ENCODE measurements around the gene ATP1A3. TPM values are rescaled to one million over a fixed set of nuclear protein-coding genes. Genes with fewer than 3 reads are reported as not detected.

The ATP1A3 gene
- polyA plus RNA-seq, 1 donor from 2014 or later, result 36.2 TPM

DNA sequence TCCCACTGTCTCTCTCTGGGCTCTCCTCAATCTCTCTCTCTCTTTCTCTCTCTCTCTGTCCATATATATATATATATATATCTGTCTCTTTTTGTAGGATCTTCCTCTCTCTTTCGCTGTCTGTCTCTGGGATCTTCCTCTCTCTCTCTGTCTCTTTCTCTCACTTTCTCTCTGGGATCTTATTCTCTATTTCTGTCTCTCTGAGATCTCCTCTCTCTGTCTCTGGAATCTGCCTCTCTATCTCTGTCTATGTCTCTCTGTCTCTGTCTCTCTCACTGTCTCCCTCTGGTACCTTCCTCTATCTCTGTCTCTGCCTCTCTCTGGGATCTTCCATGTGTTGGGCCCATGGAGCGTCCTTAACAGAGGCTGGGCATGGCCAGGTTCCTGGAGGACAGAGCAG is 3.4 kb downstream of the ATP1A3 start:
- H4K20me1 ChIP-seq (ENCODE audit: insufficient read depth), result peaks cover 3% of the 10 kb centered on the region
- TF ChIP-seq EZH2 (IDR thresholded peaks at IDR 0.05; ENCODE audit: borderline replicate concordance, insufficient read depth, low read length, poor library complexity, severe bottlenecking), result no peak
- TF ChIP-seq, protein P1, sequence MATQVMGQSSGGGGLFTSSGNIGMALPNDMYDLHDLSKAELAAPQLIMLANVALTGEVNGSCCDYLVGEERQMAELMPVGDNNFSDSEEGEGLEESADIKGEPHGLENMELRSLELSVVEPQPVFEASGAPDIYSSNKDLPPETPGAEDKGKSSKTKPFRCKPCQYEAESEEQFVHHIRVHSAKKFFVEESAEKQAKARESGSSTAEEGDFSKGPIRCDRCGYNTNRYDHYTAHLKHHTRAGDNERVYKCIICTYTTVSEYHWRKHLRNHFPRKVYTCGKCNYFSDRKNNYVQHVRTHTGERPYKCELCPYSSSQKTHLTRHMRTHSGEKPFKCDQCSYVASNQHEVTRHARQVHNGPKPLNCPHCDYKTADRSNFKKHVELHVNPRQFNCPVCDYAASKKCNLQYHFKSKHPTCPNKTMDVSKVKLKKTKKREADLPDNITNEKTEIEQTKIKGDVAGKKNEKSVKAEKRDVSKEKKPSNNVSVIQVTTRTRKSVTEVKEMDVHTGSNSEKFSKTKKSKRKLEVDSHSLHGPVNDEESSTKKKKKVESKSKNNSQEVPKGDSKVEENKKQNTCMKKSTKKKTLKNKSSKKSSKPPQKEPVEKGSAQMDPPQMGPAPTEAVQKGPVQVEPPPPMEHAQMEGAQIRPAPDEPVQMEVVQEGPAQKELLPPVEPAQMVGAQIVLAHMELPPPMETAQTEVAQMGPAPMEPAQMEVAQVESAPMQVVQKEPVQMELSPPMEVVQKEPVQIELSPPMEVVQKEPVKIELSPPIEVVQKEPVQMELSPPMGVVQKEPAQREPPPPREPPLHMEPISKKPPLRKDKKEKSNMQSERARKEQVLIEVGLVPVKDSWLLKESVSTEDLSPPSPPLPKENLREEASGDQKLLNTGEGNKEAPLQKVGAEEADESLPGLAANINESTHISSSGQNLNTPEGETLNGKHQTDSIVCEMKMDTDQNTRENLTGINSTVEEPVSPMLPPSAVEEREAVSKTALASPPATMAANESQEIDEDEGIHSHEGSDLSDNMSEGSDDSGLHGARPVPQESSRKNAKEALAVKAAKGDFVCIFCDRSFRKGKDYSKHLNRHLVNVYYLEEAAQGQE (IDR thresholded peaks at IDR 0.05; ENCODE audit: borderline replicate concordance), result no peak
- TF ChIP-seq, protein P2, sequence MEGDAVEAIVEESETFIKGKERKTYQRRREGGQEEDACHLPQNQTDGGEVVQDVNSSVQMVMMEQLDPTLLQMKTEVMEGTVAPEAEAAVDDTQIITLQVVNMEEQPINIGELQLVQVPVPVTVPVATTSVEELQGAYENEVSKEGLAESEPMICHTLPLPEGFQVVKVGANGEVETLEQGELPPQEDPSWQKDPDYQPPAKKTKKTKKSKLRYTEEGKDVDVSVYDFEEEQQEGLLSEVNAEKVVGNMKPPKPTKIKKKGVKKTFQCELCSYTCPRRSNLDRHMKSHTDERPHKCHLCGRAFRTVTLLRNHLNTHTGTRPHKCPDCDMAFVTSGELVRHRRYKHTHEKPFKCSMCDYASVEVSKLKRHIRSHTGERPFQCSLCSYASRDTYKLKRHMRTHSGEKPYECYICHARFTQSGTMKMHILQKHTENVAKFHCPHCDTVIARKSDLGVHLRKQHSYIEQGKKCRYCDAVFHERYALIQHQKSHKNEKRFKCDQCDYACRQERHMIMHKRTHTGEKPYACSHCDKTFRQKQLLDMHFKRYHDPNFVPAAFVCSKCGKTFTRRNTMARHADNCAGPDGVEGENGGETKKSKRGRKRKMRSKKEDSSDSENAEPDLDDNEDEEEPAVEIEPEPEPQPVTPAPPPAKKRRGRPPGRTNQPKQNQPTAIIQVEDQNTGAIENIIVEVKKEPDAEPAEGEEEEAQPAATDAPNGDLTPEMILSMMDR (IDR thresholded peaks at IDR 0.05; ENCODE audit: poor library complexity, severe bottlenecking), result no peak
- no peak for TF ChIP-seq POLR2AphosphoS5 (IDR thresholded peaks at IDR 0.05)
- TF ChIP-seq SMC3 (conservative IDR thresholded peaks at IDR 0.05; ENCODE audit: poor library complexity), result no peak
- TF ChIP-seq EP300 (conservative IDR thresholded peaks at IDR 0.05; ENCODE audit: poor library complexity, severe bottlenecking), result no peak
- H3K9ac ChIP-seq (ENCODE audit: low read length), result no peak overlapping the region
- H3F3A ChIP-seq (ENCODE audit: insufficient read depth, low read length, poor library complexity, severe bottlenecking), result no peaks in the 10 kb centered on the region
- H3K4me2 ChIP-seq (ENCODE audit: low read length), result no peak overlapping the region
- no peaks in the 10 kb centered on the region for H3K9me2 ChIP-seq (ENCODE audit: insufficient read depth, low read length)
- H3K4me3 ChIP-seq (ENCODE audit: low read length), result no peak overlapping the region
- H3K9me3 ChIP-seq (ENCODE audit: low read length), result no peaks in the 10 kb centered on the region
- H3K79me2 ChIP-seq (replicated peaks; ENCODE audit: insufficient read depth, low read length), result peaks cover 48% of the 10 kb centered on the region
- H3K36me3 ChIP-seq (ENCODE audit: insufficient read depth, low read length), result no peaks in the 10 kb centered on the region
- no peak overlapping the region for H2AFZ ChIP-seq (ENCODE audit: low read depth, low read length)
- no peak overlapping the region for H3K27ac ChIP-seq (ENCODE audit: low read length)
- no peaks in the 10 kb centered on the region for H3K27me3 ChIP-seq (ENCODE audit: insufficient read depth, low read depth, low read length)

DNA sequence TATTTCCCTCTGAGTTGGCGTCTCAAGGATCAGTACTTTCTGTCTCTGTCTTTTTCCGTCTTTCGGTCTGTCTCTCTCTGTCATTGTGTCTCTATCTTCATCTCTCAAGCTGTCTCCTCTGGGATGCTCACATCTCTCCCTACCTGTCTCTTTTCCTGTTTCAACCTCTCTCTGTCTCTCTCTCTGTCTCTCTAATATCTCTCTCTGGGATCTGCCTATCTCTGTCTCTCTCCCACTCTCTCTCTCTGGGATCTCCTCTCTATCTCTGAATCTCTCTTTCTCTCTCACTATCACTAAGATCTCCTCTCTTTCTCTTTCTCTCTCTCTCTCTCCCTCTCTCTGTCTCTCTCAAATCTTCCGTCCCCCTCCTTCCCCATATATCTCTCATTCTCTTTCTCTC is 4.0 kb downstream of the ATP1A3 start:
- Histone ChIP-seq H3K27me3 (ENCODE audit: insufficient read depth, low read depth, low read length) (no peaks in the 10 kb centered on the region), H3F3A (ENCODE audit: insufficient read depth, low read length, poor library complexity, severe bottlenecking) (no peaks in the 10 kb centered on the region), H3K4me3 (ENCODE audit: low read length) (no peak overlapping the region), H3K36me3 (ENCODE audit: insufficient read depth, low read length) (no peaks in the 10 kb centered on the region), H3K4me2 (ENCODE audit: low read length) (no peak overlapping the region), H3K27ac (ENCODE audit: low read length) (no peak overlapping the region), H3K79me2 (replicated peaks; ENCODE audit: insufficient read depth, low read length) (peaks cover 43% of the 10 kb centered on the region), H2AFZ (ENCODE audit: low read depth, low read length) (no peak overlapping the region), H3K9me3 (ENCODE audit: low read length) (no peaks in the 10 kb centered on the region), H3K9me2 (ENCODE audit: insufficient read depth, low read length) (no peaks in the 10 kb centered on the region), H4K20me1 (ENCODE audit: insufficient read depth) (peaks cover 3% of the 10 kb centered on the region), H3K9ac (ENCODE audit: low read length) (no peak overlapping the region)
- TF ChIP-seq, protein P1 (IDR thresholded peaks at IDR 0.05; ENCODE audit: borderline replicate concordance), result no peak
- no peak for TF ChIP-seq SMC3 (conservative IDR thresholded peaks at IDR 0.05; ENCODE audit: poor library complexity)
- TF ChIP-seq EP300 (conservative IDR thresholded peaks at IDR 0.05; ENCODE audit: poor library complexity, severe bottlenecking), result no peak
- TF ChIP-seq RAD21 (conservative IDR thresholded peaks at IDR 0.05), result no peak
- TF ChIP-seq POLR2AphosphoS5 (IDR thresholded peaks at IDR 0.05), result no peak
- TF ChIP-seq EZH2 (IDR thresholded peaks at IDR 0.05; ENCODE audit: borderline replicate concordance, insufficient read depth, low read length, poor library complexity, severe bottlenecking), result no peak
- no peak for TF ChIP-seq TAF1 (IDR thresholded peaks at IDR 0.05; ENCODE audit: low read depth)
- TF ChIP-seq, protein P2 (IDR thresholded peaks at IDR 0.05; ENCODE audit: poor library complexity, severe bottlenecking), result no peak
- no peak for TF ChIP-seq MXI1 (conservative IDR thresholded peaks at IDR 0.05; ENCODE audit: poor library complexity, severe bottlenecking)
